Sigmoid colon (tissue), 4 donors: Measurements from ENCODE around the gene FN3K.

Experiments
- EP300 ChIP-seq, 4 donors: sonication (generic); formaldehyde crosslinking; IDR thresholded peaks; one replicate each; pipeline ENCODE4 v1.6.1; 2017; ENCODE audit warnings: antibody characterized with exemption in 4 of 4
- POLR2AphosphoS5 ChIP-seq, 4 donors: sonication (generic); formaldehyde crosslinking; IDR thresholded peaks; one replicate each; pipeline ENCODE4 v1.6.1; 2017; ENCODE audit warnings: antibody characterized with exemption in 4 of 4

- no peak for TF ChIP-seq EP300 (IDR thresholded peaks at IDR 0.05)
- no peak for TF ChIP-seq POLR2AphosphoS5 (IDR thresholded peaks at IDR 0.05)
Observed at GRCh38 chr17:82780195-82780594, 44.8 kb downstream of the FN3K start.
